ENCODE data around the gene PMEL.

DNA sequence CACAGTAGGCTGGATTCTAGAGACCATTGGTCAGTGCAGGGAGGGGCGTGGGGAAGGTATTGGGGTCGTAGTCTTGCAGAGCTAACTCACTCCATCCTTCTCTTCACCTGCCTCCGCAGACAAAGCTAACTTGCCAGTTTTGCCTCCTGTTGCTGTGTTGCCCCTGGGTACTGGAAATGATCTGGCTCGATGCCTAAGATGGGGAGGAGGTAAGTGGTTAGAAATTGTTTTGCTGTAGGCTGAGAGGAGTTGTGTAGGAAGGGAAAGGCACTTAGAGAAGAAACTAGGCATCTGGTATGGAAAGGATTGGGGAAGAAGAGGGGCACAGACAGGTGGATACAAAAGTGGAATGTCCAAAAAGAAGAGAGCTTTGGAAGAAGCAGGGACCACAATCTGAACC is 23.8 kb downstream of the PMEL start:
- TF ChIP-seq SIN3A (IDR thresholded peaks at IDR 0.05; ENCODE audit: borderline replicate concordance, low read depth, low read length): no peak
- no peak for TF ChIP-seq TAF1 (IDR thresholded peaks at IDR 0.05; ENCODE audit: borderline replicate concordance, low read depth, low read length)
- TF ChIP-seq, protein P1, sequence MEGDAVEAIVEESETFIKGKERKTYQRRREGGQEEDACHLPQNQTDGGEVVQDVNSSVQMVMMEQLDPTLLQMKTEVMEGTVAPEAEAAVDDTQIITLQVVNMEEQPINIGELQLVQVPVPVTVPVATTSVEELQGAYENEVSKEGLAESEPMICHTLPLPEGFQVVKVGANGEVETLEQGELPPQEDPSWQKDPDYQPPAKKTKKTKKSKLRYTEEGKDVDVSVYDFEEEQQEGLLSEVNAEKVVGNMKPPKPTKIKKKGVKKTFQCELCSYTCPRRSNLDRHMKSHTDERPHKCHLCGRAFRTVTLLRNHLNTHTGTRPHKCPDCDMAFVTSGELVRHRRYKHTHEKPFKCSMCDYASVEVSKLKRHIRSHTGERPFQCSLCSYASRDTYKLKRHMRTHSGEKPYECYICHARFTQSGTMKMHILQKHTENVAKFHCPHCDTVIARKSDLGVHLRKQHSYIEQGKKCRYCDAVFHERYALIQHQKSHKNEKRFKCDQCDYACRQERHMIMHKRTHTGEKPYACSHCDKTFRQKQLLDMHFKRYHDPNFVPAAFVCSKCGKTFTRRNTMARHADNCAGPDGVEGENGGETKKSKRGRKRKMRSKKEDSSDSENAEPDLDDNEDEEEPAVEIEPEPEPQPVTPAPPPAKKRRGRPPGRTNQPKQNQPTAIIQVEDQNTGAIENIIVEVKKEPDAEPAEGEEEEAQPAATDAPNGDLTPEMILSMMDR (IDR thresholded peaks at IDR 0.05): no peak
- TF ChIP-seq FOXM1 (IDR thresholded peaks at IDR 0.05; ENCODE audit: low read depth): no peak
- no peak for TF ChIP-seq RCOR1 (IDR thresholded peaks at IDR 0.05; ENCODE audit: low read length)
- TF ChIP-seq, protein P2, sequence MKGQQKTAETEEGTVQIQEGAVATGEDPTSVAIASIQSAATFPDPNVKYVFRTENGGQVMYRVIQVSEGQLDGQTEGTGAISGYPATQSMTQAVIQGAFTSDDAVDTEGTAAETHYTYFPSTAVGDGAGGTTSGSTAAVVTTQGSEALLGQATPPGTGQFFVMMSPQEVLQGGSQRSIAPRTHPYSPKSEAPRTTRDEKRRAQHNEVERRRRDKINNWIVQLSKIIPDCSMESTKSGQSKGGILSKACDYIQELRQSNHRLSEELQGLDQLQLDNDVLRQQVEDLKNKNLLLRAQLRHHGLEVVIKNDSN (IDR thresholded peaks at IDR 0.05; ENCODE audit: borderline replicate concordance, low read depth): no peak
- TF ChIP-seq, protein P3, sequence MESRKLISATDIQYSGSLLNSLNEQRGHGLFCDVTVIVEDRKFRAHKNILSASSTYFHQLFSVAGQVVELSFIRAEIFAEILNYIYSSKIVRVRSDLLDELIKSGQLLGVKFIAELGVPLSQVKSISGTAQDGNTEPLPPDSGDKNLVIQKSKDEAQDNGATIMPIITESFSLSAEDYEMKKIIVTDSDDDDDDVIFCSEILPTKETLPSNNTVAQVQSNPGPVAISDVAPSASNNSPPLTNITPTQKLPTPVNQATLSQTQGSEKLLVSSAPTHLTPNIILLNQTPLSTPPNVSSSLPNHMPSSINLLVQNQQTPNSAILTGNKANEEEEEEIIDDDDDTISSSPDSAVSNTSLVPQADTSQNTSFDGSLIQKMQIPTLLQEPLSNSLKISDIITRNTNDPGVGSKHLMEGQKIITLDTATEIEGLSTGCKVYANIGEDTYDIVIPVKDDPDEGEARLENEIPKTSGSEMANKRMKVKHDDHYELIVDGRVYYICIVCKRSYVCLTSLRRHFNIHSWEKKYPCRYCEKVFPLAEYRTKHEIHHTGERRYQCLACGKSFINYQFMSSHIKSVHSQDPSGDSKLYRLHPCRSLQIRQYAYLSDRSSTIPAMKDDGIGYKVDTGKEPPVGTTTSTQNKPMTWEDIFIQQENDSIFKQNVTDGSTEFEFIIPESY (IDR thresholded peaks at IDR 0.05; ENCODE audit: borderline replicate concordance, low read depth): no peak

All from SK-N-SH (cell line).